ENCODE data around the gene CTSW. TPM values are rescaled to one million over a fixed set of nuclear protein-coding genes. Genes with fewer than 3 reads are reported as not detected.

The CTSW gene
- polyA plus RNA-seq, 1 of the 3 experiments (the other 2 are of a cell fraction) = 0.49 TPM

DNA sequence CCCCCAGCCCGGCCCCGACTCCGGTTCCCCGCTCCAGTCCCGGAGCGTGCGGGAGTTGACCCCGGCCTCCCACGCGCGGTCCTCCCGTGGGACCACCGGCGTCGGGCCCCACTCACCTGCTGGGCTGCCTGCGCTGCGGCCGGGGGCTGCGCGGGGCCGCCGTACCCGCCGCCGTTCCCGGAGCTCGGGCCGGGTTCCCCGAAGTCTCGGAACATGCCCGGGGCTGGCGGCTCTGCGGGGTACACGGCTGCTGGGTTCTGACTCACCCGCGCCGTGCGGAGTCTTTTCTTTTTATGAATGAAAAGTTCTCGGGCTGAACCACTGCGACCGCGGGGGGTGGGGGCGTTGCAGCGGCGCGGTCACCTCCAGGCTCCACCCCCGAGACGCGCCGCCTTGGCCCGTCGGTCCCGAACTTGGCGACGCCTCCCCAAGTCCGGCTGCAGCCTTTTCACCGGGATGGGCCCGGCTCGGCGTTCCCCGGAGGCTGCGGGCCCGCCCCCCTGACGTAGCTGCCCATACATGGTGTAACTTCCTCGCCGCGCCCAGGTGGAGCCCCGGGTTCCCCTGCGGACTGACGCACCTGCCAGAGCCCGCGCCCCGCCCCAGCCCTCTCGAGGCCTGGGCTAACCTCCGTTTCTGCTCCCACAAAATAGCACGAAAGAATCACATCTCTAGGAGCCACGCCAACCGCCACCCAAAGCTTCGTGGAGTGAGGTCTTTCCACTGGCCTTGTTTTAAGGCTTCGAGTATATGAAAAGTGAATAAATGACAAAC, 20.7 kb downstream of the CTSW start, which contains the start of gene FOSL1 (continued):
- TF ChIP-seq REST (IDR thresholded peaks at IDR 0.05; ENCODE audit: low read depth, low read length) = 0 out of 2 replicates have a peak, but pooled peaks have one; percentile 31
- peak; percentile 52 for TF ChIP-seq JUND (IDR thresholded peaks at IDR 0.05)
- peak; percentile 97 for TF ChIP-seq POLR2AphosphoS5 (IDR thresholded peaks at IDR 0.05; ENCODE audit: low read depth, low read length)
- TF ChIP-seq YY1 (IDR thresholded peaks at IDR 0.05; ENCODE audit: low read depth) = no peak
- TF ChIP-seq EP300 (IDR thresholded peaks at IDR 0.05; ENCODE audit: borderline replicate concordance in 1 of 2, low read depth in 1 of 2, low read length in 1 of 2) = peak in 1 of 2 experiments; percentile 52; a peak in 1 of 4 replicates
- TF ChIP-seq GABPA (IDR thresholded peaks at IDR 0.05; ENCODE audit: low read depth) = 0 out of 2 replicates have a peak, but pooled peaks have one; percentile 15
- no peak for TF ChIP-seq GATA2 (CRISPR knock-in tag; IDR thresholded peaks at IDR 0.05)
- peak; percentile 31; the same call in 1 of the 2 replicates for TF ChIP-seq RXRA (IDR thresholded peaks at IDR 0.05; ENCODE audit: borderline replicate concordance, low read depth)
- no peak; the same call in 1 of the 2 replicates for TF ChIP-seq FOXM1 (IDR thresholded peaks at IDR 0.05; ENCODE audit: low read depth)
- peak; percentile 58; the same call in 1 of the 2 replicates for TF ChIP-seq SIN3A (IDR thresholded peaks at IDR 0.05; ENCODE audit: borderline replicate concordance, low read depth, low read length)
- peak; percentile 63; the same call in 1 of the 2 replicates for TF ChIP-seq FOSL2 (IDR thresholded peaks at IDR 0.05; ENCODE audit: borderline replicate concordance, low read depth)
- TF ChIP-seq, protein P1, sequence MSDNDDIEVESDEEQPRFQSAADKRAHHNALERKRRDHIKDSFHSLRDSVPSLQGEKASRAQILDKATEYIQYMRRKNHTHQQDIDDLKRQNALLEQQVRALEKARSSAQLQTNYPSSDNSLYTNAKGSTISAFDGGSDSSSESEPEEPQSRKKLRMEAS (IDR thresholded peaks at IDR 0.05; ENCODE audit: low read depth) = peak; percentile 78

- 97% methylated on average over 11 of the region's 11 CpGs for WGBS (ENCODE audit: low lambda C conversion rate)
- peaks cover 0 to 44% of the 10 kb centered on the region in 2 experiments; a peak in 3 of 4 replicates for H3K4me1 ChIP-seq (ENCODE audit: control insufficient read depth in 1 of 2, insufficient read depth in 2 of 2, low read depth in 1 of 2, low read length in 1 of 2)
- POLR2A ChIA-PET = interaction anchor here (0.8 to 1.3 kb wide), 2 partner anchors 17 to 23 kb away, joined by 4 to 5 read pairs; partner anchors contain the start of gene C11orf68
These were observed 21.2 kb downstream of the CTSW start for GRCh38 chr11:65900899-65901180.

More at GRCh38 chr11:65900899-65901180, 21.2 kb downstream of the CTSW start:
- peaks cover 0 to 26% of the 10 kb centered on the region in 2 experiments for H3K36me3 ChIP-seq (replicated peaks in 1 of 2; ENCODE audit: control insufficient read depth in 1 of 2, insufficient read depth in 2 of 2, low read length in 1 of 2)
- H2AFZ ChIP-seq (ENCODE audit: low read depth) = no peak overlapping the region
- H3K4me3 ChIP-seq (ENCODE audit: low read depth in 2 of 2, low read length in 1 of 2) = no peak overlapping the region; a peak in 1 of 4 replicates
- CTCF ChIA-PET = interaction anchor here (0.6 to 4.6 kb wide), 9 partner anchors 11 to 360 kb away, joined by 3 to 36 read pairs (median 4); partner anchors contain the start of genes CCDC85B, FIBP, KAT5 and MUS81
- peaks cover 53% of the 10 kb centered on the region for H3F3A ChIP-seq (replicated peaks; ENCODE audit: insufficient read depth)
- peak overlapping the region; percentile 54; the same call in 1 of the 2 replicates for H3K4me2 ChIP-seq
- H3K27me3 ChIP-seq (ENCODE audit: insufficient read depth) = no peaks in the 10 kb centered on the region
- H3K9ac ChIP-seq = peak overlapping the region; percentile 17; the same call in 1 of the 2 replicates
- no peaks in the 10 kb centered on the region for H3K9me2 ChIP-seq
- H3K9me3 ChIP-seq = no peaks in the 10 kb centered on the region
- TF ChIP-seq SIN3A (IDR thresholded peaks at IDR 0.05; ENCODE audit: borderline replicate concordance, low read depth, low read length) = no peak
- TF ChIP-seq NRF1 (IDR thresholded peaks at IDR 0.05; ENCODE audit: low read depth, low read length) = no peak
- no peak for TF ChIP-seq FOXJ3 (CRISPR knock-in tag; IDR thresholded peaks at IDR 0.05)
- no peak for TF ChIP-seq POLR2AphosphoS5 (IDR thresholded peaks at IDR 0.05; ENCODE audit: low read depth, low read length)
- TF ChIP-seq GATA2 (CRISPR knock-in tag; IDR thresholded peaks at IDR 0.05) = no peak
- TF ChIP-seq NFIC (IDR thresholded peaks at IDR 0.05; ENCODE audit: borderline replicate concordance) = no peak
- TF ChIP-seq RFX5 (IDR thresholded peaks at IDR 0.05; ENCODE audit: low read length) = no peak
- TF ChIP-seq, protein P1 (IDR thresholded peaks at IDR 0.05; ENCODE audit: low read depth) = no peak
- H3K27ac ChIP-seq (ENCODE audit: low read depth in 2 of 2, low read length in 1 of 2) = peak overlapping the region in 1 of 2 experiments; percentile 95; a peak in 2 of 4 replicates
- no peak for DNase-seq
- H3K79me2 ChIP-seq (ENCODE audit: insufficient read depth) = peaks cover 81% of the 10 kb centered on the region
- peaks cover 32% of the 10 kb centered on the region for H4K20me1 ChIP-seq (ENCODE audit: insufficient read depth)

Measured in SK-N-SH (cell line).